WTC11 (cell line): ENCODE measurements around the gene CASKIN2. TPM values are rescaled to one million over a fixed set of nuclear protein-coding genes. Genes with fewer than 3 reads are reported as not detected.

Experiments used
- ATAC-seq: fragments of 200-7000 bp; cut with Tn5 transposase; 2 replicates; pipeline ENCODE4 v1.10.0; 2021; ENCODE audit warnings: mild to moderate bottlenecking, moderate library complexity
- CTCF ChIA-PET: fragments of 300-600 bp; sonication (Branson Sonifier 250); formaldehyde crosslinking; loops from one replicate; lab custom pipeline; 2021; ENCODE audit warnings: antibody characterized with exemption; lab: Charles Lee
- POLR2A ChIA-PET: fragments of 350-600 bp; sonication (Branson Sonifier 250); formaldehyde crosslinking; loops from one replicate; lab custom pipeline; 2021; ENCODE audit warnings: antibody characterized with exemption; lab: Charles Lee
- DNase-seq: peaks from one replicate; pipeline ENCODE4 v3.0.0; 2021; ENCODE audit warnings: low spot score
- H3K27ac Mint-ChIP-seq: 2 replicates; pipeline ENCODE4 v1.8.0; 2021; ENCODE audit warnings: mixed read lengths
- H3K27me3 Mint-ChIP-seq: 2 replicates; pipeline ENCODE4 v1.8.0; 2021; ENCODE audit warnings: low read depth, mild to moderate bottlenecking, moderate library complexity, mixed read lengths
- H3K36me3 Mint-ChIP-seq: 2 replicates; pipeline ENCODE4 v1.8.0; 2021; ENCODE audit warnings: mixed read lengths
- H3K4me1 Mint-ChIP-seq: 2 replicates; pipeline ENCODE4 v1.8.0; 2022; ENCODE audit warnings: mixed read lengths
- H3K4me3 Mint-ChIP-seq: 2 replicates; pipeline ENCODE4 v1.8.0; 2021; ENCODE audit warnings: mild to moderate bottlenecking, moderate library complexity, mixed read lengths
- H3K9me3 Mint-ChIP-seq: 2 replicates; pipeline ENCODE4 v1.8.0; 2021; ENCODE audit warnings: mixed read lengths
- ATF1 ChIP-seq: sonication (generic); formaldehyde crosslinking; IDR thresholded peaks from 2 replicates; pipeline ENCODE4 v1.8.1; 2023; ENCODE audit warnings: mild to moderate bottlenecking, moderate library complexity, missing genetic modification reagents
- ELF4 ChIP-seq: sonication (generic); formaldehyde crosslinking; IDR thresholded peaks from 2 replicates; pipeline ENCODE4 v1.8.1; 2022; ENCODE audit warnings: low read depth, mild to moderate bottlenecking, moderate library complexity, missing genetic modification reagents
- EMX1 ChIP-seq: fragments of 250-450 bp; sonication (Bioruptor Pico); IDR thresholded peaks from 2 replicates; pipeline ENCODE4 v1.8.0; 2021; ENCODE audit warnings: mild to moderate bottlenecking
- FOXJ3 ChIP-seq: sonication (generic); formaldehyde crosslinking; IDR thresholded peaks from 2 replicates; pipeline ENCODE4 v1.9.0; 2021; ENCODE audit warnings: missing genetic modification reagents, mild to moderate bottlenecking, borderline replicate concordance
- GRHL2 ChIP-seq: fragments of 250-450 bp; sonication (Bioruptor Pico); IDR thresholded peaks from 2 replicates; pipeline ENCODE4 v1.8.0; 2022; ENCODE audit warnings: mild to moderate bottlenecking, moderate library complexity; ENCODE audit not compliant: insufficient replicate concordance, severe bottlenecking
- GTF2I ChIP-seq: fragments of 250-450 bp; sonication (Bioruptor Pico); conservative IDR thresholded peaks from 2 replicates; pipeline ENCODE4 v1.4.0; 2021; ENCODE audit warnings: mild to moderate bottlenecking
- NR2C2 ChIP-seq: sonication (generic); formaldehyde crosslinking; IDR thresholded peaks from 2 replicates; pipeline ENCODE4 v1.8.0; 2022; ENCODE audit warnings: mild to moderate bottlenecking, missing genetic modification reagents
- NR3C1 ChIP-seq: sonication (generic); formaldehyde crosslinking; conservative IDR thresholded peaks from 2 replicates; pipeline ENCODE4 v1.8.1; 2023; ENCODE audit warnings: low read depth, mild to moderate bottlenecking, missing genetic modification reagents
- TCF7 ChIP-seq: sonication (generic); formaldehyde crosslinking; IDR thresholded peaks from 2 replicates; pipeline ENCODE4 v1.8.0; 2022; ENCODE audit warnings: mild to moderate bottlenecking, low read depth, missing genetic modification reagents, moderate library complexity
- TEAD1 ChIP-seq: sonication (generic); formaldehyde crosslinking; IDR thresholded peaks from 2 replicates; pipeline ENCODE4 v1.8.0; 2022; ENCODE audit warnings: mild to moderate bottlenecking, missing genetic modification reagents
- ZNF121 ChIP-seq: sonication (generic); formaldehyde crosslinking; IDR thresholded peaks from 2 replicates; pipeline ENCODE4 v1.8.0; 2023; ENCODE audit warnings: missing genetic modification reagents
- ZNF138 ChIP-seq: sonication (generic); formaldehyde crosslinking; conservative IDR thresholded peaks from 2 replicates; pipeline ENCODE4 v1.8.1; 2022; ENCODE audit warnings: mild to moderate bottlenecking, moderate library complexity, missing genetic modification reagents
- ZNF232 ChIP-seq: sonication (generic); formaldehyde crosslinking; IDR thresholded peaks from 2 replicates; pipeline ENCODE4 v1.8.0; 2022; ENCODE audit warnings: mild to moderate bottlenecking, missing genetic modification reagents
- ZNF263 ChIP-seq: sonication (generic); formaldehyde crosslinking; IDR thresholded peaks from 2 replicates; pipeline ENCODE4 v1.8.1; 2022; ENCODE audit warnings: low read depth, mild to moderate bottlenecking, moderate library complexity, missing genetic modification reagents
- ZNF416 ChIP-seq: fragments of 250-450 bp; sonication (Bioruptor Pico); IDR thresholded peaks from 2 replicates; pipeline ENCODE4 v1.9.0; 2021; ENCODE audit warnings: mild to moderate bottlenecking, inconsistent platforms
- ZNF671 ChIP-seq: fragments of 250-450 bp; sonication (Bioruptor Pico); IDR thresholded peaks from 2 replicates; pipeline ENCODE4 v1.8.0; 2021; ENCODE audit warnings: mild to moderate bottlenecking
- total RNA-seq: library from RNA; stranded (reverse); gene quantifications from 3 replicates; pipeline ENCODE4 v1.2.3, GENCODE V29; 2021
- TF ChIP-seq, protein P1 (sequence below): fragments of 250-450 bp; sonication (Bioruptor Pico); IDR thresholded peaks from 2 replicates; pipeline ENCODE4 v1.9.0; 2021; ENCODE audit warnings: mild to moderate bottlenecking, borderline replicate concordance
- TF ChIP-seq, protein P2 (sequence below): sonication (generic); formaldehyde crosslinking; IDR thresholded peaks from 2 replicates; pipeline ENCODE4 v1.8.0; 2023; ENCODE audit warnings: missing genetic modification reagents, mild to moderate bottlenecking, borderline replicate concordance
- TF ChIP-seq, protein P3 (sequence below): sonication (generic); formaldehyde crosslinking; IDR thresholded peaks from 2 replicates; pipeline ENCODE4 v1.8.0; 2022; ENCODE audit warnings: mild to moderate bottlenecking, missing genetic modification reagents
- TF ChIP-seq, protein P4 (sequence below): sonication (generic); formaldehyde crosslinking; IDR thresholded peaks from 2 replicates; pipeline ENCODE4 v1.8.1; 2023; ENCODE audit warnings: mild to moderate bottlenecking, missing genetic modification reagents

Gene CASKIN2
- total RNA-seq, 1 experiment from 2014 or later: 31.9 TPM

DNA sequence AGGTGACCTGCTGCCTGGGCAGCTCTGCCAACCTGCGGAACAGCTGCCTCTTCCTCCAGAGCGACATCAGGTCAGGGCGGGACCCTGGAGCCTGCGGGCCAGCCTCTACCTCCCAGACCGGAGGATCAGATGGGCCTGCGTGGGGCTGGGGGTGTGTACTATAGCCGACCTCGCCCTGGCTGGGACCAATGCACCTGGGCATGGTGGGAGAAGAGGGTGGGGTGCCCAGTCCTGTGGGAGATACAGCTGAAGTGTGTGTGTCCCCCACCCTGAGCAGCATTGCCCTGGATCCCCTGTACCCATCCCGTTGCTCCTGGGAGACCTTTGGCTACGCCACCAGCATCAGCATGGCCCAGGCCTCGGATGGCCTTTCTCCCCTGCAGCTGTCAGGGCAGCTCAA, 19.3 kb downstream of the CASKIN2 start (continued):
- TF ChIP-seq, protein P1, sequence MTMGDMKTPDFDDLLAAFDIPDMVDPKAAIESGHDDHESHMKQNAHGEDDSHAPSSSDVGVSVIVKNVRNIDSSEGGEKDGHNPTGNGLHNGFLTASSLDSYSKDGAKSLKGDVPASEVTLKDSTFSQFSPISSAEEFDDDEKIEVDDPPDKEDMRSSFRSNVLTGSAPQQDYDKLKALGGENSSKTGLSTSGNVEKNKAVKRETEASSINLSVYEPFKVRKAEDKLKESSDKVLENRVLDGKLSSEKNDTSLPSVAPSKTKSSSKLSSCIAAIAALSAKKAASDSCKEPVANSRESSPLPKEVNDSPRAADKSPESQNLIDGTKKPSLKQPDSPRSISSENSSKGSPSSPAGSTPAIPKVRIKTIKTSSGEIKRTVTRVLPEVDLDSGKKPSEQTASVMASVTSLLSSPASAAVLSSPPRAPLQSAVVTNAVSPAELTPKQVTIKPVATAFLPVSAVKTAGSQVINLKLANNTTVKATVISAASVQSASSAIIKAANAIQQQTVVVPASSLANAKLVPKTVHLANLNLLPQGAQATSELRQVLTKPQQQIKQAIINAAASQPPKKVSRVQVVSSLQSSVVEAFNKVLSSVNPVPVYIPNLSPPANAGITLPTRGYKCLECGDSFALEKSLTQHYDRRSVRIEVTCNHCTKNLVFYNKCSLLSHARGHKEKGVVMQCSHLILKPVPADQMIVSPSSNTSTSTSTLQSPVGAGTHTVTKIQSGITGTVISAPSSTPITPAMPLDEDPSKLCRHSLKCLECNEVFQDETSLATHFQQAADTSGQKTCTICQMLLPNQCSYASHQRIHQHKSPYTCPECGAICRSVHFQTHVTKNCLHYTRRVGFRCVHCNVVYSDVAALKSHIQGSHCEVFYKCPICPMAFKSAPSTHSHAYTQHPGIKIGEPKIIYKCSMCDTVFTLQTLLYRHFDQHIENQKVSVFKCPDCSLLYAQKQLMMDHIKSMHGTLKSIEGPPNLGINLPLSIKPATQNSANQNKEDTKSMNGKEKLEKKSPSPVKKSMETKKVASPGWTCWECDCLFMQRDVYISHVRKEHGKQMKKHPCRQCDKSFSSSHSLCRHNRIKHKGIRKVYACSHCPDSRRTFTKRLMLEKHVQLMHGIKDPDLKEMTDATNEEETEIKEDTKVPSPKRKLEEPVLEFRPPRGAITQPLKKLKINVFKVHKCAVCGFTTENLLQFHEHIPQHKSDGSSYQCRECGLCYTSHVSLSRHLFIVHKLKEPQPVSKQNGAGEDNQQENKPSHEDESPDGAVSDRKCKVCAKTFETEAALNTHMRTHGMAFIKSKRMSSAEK: no peak
- TF ChIP-seq ATF1 (no peak), TCF7 (CRISPR knock-in tag) (no peak)
- TF ChIP-seq, all 79 proteins: peak for 0

DNA sequence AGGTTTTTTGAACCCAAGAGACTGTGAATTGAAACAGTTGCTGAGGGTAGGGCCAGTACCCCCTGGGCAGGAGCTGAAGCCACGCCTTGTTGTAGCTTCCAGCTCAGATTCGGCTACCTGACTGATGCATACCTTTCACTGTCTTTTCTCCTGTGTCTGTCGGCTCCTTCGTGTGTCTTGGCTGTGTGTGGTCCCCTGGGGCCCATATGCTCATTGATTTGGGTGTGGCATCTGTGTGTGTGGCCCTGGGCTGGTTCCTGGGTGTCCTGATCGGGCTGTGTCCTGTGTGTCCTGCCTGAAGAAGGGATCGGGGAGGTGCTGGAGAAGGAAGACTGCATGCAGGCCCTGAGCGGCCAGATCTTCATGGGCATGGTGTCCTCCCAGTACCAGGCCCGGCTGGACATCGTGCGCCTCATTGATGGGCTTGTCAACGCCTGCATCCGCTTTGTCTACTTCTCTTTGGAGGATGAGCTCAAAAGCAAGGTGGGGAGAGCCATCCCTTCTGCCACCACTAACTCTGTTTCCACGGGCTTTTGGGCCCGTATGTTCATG, 20.9 kb downstream of the CASKIN2 start:
- no peaks in the 10 kb centered on the region for H3K27me3 Mint-ChIP-seq

DNA sequence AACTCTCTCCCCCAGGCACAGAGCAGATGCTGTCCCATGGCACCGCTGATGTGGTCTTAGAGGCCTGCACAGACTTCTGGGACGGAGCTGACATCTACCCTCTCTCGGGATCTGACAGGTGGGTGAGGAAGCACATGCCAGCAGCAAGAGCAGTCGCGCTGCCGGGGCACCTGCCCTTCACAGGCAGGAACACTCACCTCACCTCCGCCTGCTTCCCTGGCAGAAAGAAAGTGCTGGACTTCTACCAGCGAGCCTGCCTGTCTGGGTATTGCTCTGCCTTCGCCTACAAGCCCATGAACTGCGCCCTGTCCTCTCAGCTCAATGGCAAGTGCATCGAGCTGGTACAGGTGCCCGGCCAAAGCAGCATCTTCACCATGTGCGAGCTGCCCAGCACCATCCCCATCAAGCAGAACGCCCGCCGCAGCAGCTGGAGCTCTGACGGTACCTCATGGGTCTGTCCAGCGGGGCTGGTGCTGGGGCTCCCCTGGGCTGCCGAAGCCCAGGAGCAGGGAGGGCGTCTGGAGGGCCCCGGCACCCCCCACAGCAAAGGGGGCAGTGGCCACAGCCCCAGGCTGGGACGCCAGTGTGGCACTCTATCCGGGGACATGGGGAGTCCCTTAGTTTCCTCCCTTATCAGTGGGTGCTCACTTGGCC, 21.7 kb downstream of the CASKIN2 start:
- no peak for TF ChIP-seq FOXJ3 (CRISPR knock-in tag)
- TF ChIP-seq, protein P2, sequence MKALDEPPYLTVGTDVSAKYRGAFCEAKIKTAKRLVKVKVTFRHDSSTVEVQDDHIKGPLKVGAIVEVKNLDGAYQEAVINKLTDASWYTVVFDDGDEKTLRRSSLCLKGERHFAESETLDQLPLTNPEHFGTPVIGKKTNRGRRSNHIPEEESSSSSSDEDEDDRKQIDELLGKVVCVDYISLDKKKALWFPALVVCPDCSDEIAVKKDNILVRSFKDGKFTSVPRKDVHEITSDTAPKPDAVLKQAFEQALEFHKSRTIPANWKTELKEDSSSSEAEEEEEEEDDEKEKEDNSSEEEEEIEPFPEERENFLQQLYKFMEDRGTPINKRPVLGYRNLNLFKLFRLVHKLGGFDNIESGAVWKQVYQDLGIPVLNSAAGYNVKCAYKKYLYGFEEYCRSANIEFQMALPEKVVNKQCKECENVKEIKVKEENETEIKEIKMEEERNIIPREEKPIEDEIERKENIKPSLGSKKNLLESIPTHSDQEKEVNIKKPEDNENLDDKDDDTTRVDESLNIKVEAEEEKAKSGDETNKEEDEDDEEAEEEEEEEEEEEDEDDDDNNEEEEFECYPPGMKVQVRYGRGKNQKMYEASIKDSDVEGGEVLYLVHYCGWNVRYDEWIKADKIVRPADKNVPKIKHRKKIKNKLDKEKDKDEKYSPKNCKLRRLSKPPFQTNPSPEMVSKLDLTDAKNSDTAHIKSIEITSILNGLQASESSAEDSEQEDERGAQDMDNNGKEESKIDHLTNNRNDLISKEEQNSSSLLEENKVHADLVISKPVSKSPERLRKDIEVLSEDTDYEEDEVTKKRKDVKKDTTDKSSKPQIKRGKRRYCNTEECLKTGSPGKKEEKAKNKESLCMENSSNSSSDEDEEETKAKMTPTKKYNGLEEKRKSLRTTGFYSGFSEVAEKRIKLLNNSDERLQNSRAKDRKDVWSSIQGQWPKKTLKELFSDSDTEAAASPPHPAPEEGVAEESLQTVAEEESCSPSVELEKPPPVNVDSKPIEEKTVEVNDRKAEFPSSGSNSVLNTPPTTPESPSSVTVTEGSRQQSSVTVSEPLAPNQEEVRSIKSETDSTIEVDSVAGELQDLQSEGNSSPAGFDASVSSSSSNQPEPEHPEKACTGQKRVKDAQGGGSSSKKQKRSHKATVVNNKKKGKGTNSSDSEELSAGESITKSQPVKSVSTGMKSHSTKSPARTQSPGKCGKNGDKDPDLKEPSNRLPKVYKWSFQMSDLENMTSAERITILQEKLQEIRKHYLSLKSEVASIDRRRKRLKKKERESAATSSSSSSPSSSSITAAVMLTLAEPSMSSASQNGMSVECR (CRISPR knock-in tag): no peak
- TF ChIP-seq ZNF232 (CRISPR knock-in tag): no peak
- ATAC-seq: no peak
- Mint-ChIP-seq H3K27ac (no peak overlapping the region), H3K9me3 (no peaks in the 10 kb centered on the region), H3K36me3 (peaks cover 6% of the 10 kb centered on the region; the same call in 1 of the 2 replicates), H3K27me3 (no peaks in the 10 kb centered on the region), H3K4me3 (no peak overlapping the region), H3K4me1 (no peaks in the 10 kb centered on the region)
- POLR2A ChIA-PET: no interaction called here
- no peak for DNase-seq
- CTCF ChIA-PET: interaction anchor here (1.4 kb wide), 1 partner anchor 9 kb away, joined by 4 read pairs; no protein-coding TSS in a partner anchor

More for the DNA sequence above, 20.9 kb downstream of the CASKIN2 start:
- TF ChIP-seq ZNF121 (no peak), NR2C2 (CRISPR knock-in tag) (no peak), ZNF138 (CRISPR knock-in tag) (no peak), ZNF263 (CRISPR knock-in tag) (no peak), EMX1 (CRISPR knock-in tag) (no peak), ZNF671 (CRISPR knock-in tag) (no peak), GTF2I (no peak), ZNF416 (CRISPR knock-in tag) (no peak), NR3C1 (CRISPR knock-in tag) (no peak), TEAD1 (CRISPR knock-in tag) (no peak), ELF4 (CRISPR knock-in tag) (no peak), GRHL2 (CRISPR knock-in tag) (no peak)
- TF ChIP-seq, protein P3, sequence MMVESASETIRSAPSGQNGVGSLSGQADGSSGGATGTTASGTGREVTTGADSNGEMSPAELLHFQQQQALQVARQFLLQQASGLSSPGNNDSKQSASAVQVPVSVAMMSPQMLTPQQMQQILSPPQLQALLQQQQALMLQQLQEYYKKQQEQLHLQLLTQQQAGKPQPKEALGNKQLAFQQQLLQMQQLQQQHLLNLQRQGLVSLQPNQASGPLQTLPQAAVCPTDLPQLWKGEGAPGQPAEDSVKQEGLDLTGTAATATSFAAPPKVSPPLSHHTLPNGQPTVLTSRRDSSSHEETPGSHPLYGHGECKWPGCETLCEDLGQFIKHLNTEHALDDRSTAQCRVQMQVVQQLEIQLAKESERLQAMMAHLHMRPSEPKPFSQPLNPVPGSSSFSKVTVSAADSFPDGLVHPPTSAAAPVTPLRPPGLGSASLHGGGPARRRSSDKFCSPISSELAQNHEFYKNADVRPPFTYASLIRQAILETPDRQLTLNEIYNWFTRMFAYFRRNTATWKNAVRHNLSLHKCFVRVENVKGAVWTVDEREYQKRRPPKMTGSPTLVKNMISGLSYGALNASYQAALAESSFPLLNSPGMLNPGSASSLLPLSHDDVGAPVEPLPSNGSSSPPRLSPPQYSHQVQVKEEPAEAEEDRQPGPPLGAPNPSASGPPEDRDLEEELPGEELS (CRISPR knock-in tag): no peak
- TF ChIP-seq, protein P4, sequence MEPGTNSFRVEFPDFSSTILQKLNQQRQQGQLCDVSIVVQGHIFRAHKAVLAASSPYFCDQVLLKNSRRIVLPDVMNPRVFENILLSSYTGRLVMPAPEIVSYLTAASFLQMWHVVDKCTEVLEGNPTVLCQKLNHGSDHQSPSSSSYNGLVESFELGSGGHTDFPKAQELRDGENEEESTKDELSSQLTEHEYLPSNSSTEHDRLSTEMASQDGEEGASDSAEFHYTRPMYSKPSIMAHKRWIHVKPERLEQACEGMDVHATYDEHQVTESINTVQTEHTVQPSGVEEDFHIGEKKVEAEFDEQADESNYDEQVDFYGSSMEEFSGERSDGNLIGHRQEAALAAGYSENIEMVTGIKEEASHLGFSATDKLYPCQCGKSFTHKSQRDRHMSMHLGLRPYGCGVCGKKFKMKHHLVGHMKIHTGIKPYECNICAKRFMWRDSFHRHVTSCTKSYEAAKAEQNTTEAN (CRISPR knock-in tag): no peak
- no peak overlapping the region for H3K4me3 Mint-ChIP-seq
- H3K9me3 Mint-ChIP-seq: no peaks in the 10 kb centered on the region
- H3K36me3 Mint-ChIP-seq: peaks cover 6% of the 10 kb centered on the region; the same call in 1 of the 2 replicates
- no peak for ATAC-seq
- DNase-seq: no peak
- H3K4me1 Mint-ChIP-seq: no peaks in the 10 kb centered on the region
- no peak overlapping the region for H3K27ac Mint-ChIP-seq
- CTCF ChIA-PET: no interaction called here
- POLR2A ChIA-PET: no interaction called here
